ENCODE measurements around the gene TMUB1.

The TMUB1 gene

GRCh38 chr7:151065516-151065915, 17.8 kb downstream of the TMUB1 start:
- Histone ChIP-seq H3K36me3 (ENCODE audit: control insufficient read depth, insufficient read depth, low read length) (peaks cover 29% of the 10 kb centered on the region), H3K27me3 (replicated peaks; ENCODE audit: control insufficient read depth, insufficient read depth, low read length) (no peaks in the 10 kb centered on the region), H3K4me3 (replicated peaks; ENCODE audit: low read depth, low read length) (no peak overlapping the region)
- no peak for TF ChIP-seq CTCF (IDR thresholded peaks at IDR 0.05; ENCODE audit: insufficient read depth, low read length, poor library complexity, severe bottlenecking)
- no peak for DNase-seq (ENCODE audit: extremely low read depth, insufficient read length)

- no peak overlapping the region for H3K4me3 ChIP-seq (replicated peaks; ENCODE audit: low read depth, low read length)
- DNase-seq (ENCODE audit: extremely low read depth, insufficient read length): no peak
- peaks cover 24% of the 10 kb centered on the region for H3K36me3 ChIP-seq (ENCODE audit: control insufficient read depth, insufficient read depth, low read length)
- H3K27me3 ChIP-seq (replicated peaks; ENCODE audit: control insufficient read depth, insufficient read depth, low read length): no peaks in the 10 kb centered on the region
- no peak for TF ChIP-seq CTCF (IDR thresholded peaks at IDR 0.05; ENCODE audit: insufficient read depth, low read length, poor library complexity, severe bottlenecking)
These were observed 18.3 kb downstream of the TMUB1 start for GRCh38 chr7:151064993-151065392.

- TF ChIP-seq CTCF (IDR thresholded peaks at IDR 0.05; ENCODE audit: insufficient read depth, low read length, poor library complexity, severe bottlenecking): no peak
- Histone ChIP-seq H3K36me3 (ENCODE audit: control insufficient read depth, insufficient read depth, low read length) (peaks cover 18% of the 10 kb centered on the region), H3K27me3 (replicated peaks; ENCODE audit: control insufficient read depth, insufficient read depth, low read length) (no peaks in the 10 kb centered on the region), H3K4me3 (replicated peaks; ENCODE audit: low read depth, low read length) (no peak overlapping the region)
- no peak for DNase-seq (ENCODE audit: extremely low read depth, insufficient read length)
These were observed 18.8 kb downstream of the TMUB1 start for GRCh38 chr7:151064454-151064853.

GRCh38 chr7:151063212-151063561, 20.1 kb downstream of the TMUB1 start:
- no peaks in the 10 kb centered on the region for H3K27me3 ChIP-seq (replicated peaks; ENCODE audit: control insufficient read depth, insufficient read depth, low read length)
- peaks cover 17% of the 10 kb centered on the region for H3K36me3 ChIP-seq (ENCODE audit: control insufficient read depth, insufficient read depth, low read length)
- DNase-seq (ENCODE audit: extremely low read depth, insufficient read length): no peak
- no peak overlapping the region for H3K4me3 ChIP-seq (replicated peaks; ENCODE audit: low read depth, low read length)
- TF ChIP-seq CTCF (IDR thresholded peaks at IDR 0.05; ENCODE audit: insufficient read depth, low read length, poor library complexity, severe bottlenecking): no peak

GRCh38 chr7:151062399-151063211, 20.7 kb downstream of the TMUB1 start:
- no peak for TF ChIP-seq CTCF (IDR thresholded peaks at IDR 0.05; ENCODE audit: insufficient read depth, low read length, poor library complexity, severe bottlenecking)
- no peaks in the 10 kb centered on the region for H3K27me3 ChIP-seq (replicated peaks; ENCODE audit: control insufficient read depth, insufficient read depth, low read length)
- H3K36me3 ChIP-seq (ENCODE audit: control insufficient read depth, insufficient read depth, low read length): peaks cover 14% of the 10 kb centered on the region
- H3K4me3 ChIP-seq (replicated peaks; ENCODE audit: low read depth, low read length): no peak overlapping the region
- DNase-seq (ENCODE audit: extremely low read depth, insufficient read length): no peak

GRCh38 chr7:151062111-151062398, 21.2 kb downstream of the TMUB1 start:
- H3K4me3 ChIP-seq (replicated peaks; ENCODE audit: low read depth, low read length): no peak overlapping the region
- no peaks in the 10 kb centered on the region for H3K27me3 ChIP-seq (replicated peaks; ENCODE audit: control insufficient read depth, insufficient read depth, low read length)
- no peak for DNase-seq (ENCODE audit: extremely low read depth, insufficient read length)
- peaks cover 10% of the 10 kb centered on the region for H3K36me3 ChIP-seq (ENCODE audit: control insufficient read depth, insufficient read depth, low read length)
- no peak for TF ChIP-seq CTCF (IDR thresholded peaks at IDR 0.05; ENCODE audit: insufficient read depth, low read length, poor library complexity, severe bottlenecking)
